BJ (cell line): ENCODE data around the gene LRP1B. TPM values are rescaled to one million over a fixed set of nuclear protein-coding genes. Genes with fewer than 3 reads are reported as not detected.

Experiments used
- CTCF ChIA-PET: fragments of 350-600 bp; formaldehyde crosslinking; extraction: SDS; loops from one replicate; lab custom pipeline; 2021; ENCODE audit warnings: antibody characterized with exemption, inconsistent platforms; lab: Yijun Ruan, JAX
- POLR2A ChIA-PET: fragments of 300-600 bp; sonication (Branson Sonifier 250); formaldehyde crosslinking; extraction: SDS; loops from one replicate; lab custom pipeline; 2021; ENCODE audit warnings: antibody characterized with exemption; lab: Charles Lee
- DNase-seq: peaks from one replicate; pipeline ENCODE4 v3.0.0-alpha.2; 2011; ENCODE audit warnings: low read depth
- H3K27me3 ChIP-seq: 2 replicates; pipeline ENCODE4 v1.6.0; 2011; ENCODE audit warnings: low read length; ENCODE audit not compliant: control insufficient read depth, insufficient read depth
- H3K36me3 ChIP-seq: 2 replicates; pipeline ENCODE4 v1.5.1; 2011; ENCODE audit warnings: low read length; ENCODE audit not compliant: control insufficient read depth, insufficient read depth
- H3K4me3 ChIP-seq: 2 replicates; pipeline ENCODE4 v1.5.1; 2011; ENCODE audit warnings: low read depth, mild to moderate bottlenecking, control low read depth, low read length
- polyA plus RNA-seq: library from polyadenylated mRNA; depleted of rRNA; stranded (reverse); fragments of >200 nt; gene quantifications from 2 replicates; pipeline ENCODE4 v1.2.3, GENCODE V29; 2011
- TF ChIP-seq, protein P1 (sequence below): IDR thresholded peaks from 2 replicates; pipeline ENCODE4 v1.5.1; 2011; ENCODE audit warnings: low read depth, mild to moderate bottlenecking, control low read depth, inconsistent platforms, low read length, moderate library complexity; ENCODE audit not compliant: insufficient read depth

The LRP1B gene
- polyA plus RNA-seq, 1 experiment, result 0.04 TPM

DNA sequence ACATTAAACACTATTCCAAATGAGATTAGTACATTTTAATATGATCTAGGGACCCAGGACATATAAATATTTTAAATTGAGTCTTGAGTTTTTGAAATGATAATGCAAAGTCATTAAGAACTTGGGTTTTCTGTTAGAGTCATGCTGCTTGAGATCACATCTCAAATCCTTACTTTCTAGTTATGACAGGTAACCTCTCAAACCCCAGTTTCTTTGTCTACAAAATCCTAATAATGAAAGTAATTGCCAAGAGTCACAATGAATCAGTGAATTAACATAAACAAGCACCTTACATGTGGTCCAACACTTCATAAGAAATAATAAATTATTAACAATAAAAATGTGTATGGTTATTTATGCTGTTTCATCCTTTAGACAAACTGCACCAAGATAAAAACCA is 607.6 kb downstream of the LRP1B start:
- no peak for DNase-seq
- Histone ChIP-seq H3K27me3 (no peaks in the 10 kb centered on the region), H3K4me3 (no peak overlapping the region), H3K36me3 (no peaks in the 10 kb centered on the region)
- ChIA-PET POLR2A (no interaction called here), CTCF (no interaction called here)
- TF ChIP-seq, protein P1, sequence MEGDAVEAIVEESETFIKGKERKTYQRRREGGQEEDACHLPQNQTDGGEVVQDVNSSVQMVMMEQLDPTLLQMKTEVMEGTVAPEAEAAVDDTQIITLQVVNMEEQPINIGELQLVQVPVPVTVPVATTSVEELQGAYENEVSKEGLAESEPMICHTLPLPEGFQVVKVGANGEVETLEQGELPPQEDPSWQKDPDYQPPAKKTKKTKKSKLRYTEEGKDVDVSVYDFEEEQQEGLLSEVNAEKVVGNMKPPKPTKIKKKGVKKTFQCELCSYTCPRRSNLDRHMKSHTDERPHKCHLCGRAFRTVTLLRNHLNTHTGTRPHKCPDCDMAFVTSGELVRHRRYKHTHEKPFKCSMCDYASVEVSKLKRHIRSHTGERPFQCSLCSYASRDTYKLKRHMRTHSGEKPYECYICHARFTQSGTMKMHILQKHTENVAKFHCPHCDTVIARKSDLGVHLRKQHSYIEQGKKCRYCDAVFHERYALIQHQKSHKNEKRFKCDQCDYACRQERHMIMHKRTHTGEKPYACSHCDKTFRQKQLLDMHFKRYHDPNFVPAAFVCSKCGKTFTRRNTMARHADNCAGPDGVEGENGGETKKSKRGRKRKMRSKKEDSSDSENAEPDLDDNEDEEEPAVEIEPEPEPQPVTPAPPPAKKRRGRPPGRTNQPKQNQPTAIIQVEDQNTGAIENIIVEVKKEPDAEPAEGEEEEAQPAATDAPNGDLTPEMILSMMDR, result no peak

GRCh38 chr2:141522702-141523101 is 608.1 kb downstream of the LRP1B start:
- DNase-seq, result no peak
- Histone ChIP-seq H3K36me3 (no peaks in the 10 kb centered on the region), H3K4me3 (no peak overlapping the region), H3K27me3 (no peaks in the 10 kb centered on the region)
- ChIA-PET CTCF (interaction anchor here (1.0 kb wide), 1 partner anchor 12 kb away, joined by 3 read pairs; no protein-coding TSS in a partner anchor), POLR2A (no interaction called here)
- TF ChIP-seq, protein P1, result no peak

- no peak for DNase-seq
- POLR2A ChIA-PET, result no interaction called here
- TF ChIP-seq, protein P1, result no peak
- Histone ChIP-seq H3K36me3 (no peaks in the 10 kb centered on the region), H3K27me3 (no peaks in the 10 kb centered on the region), H3K4me3 (no peak overlapping the region)
- CTCF ChIA-PET, result interaction anchor here (1.0 kb wide), 1 partner anchor 11 kb away, joined by 3 read pairs; no protein-coding TSS in a partner anchor
Measured at GRCh38 chr2:141522048-141522447, 608.8 kb downstream of the LRP1B start.

DNA sequence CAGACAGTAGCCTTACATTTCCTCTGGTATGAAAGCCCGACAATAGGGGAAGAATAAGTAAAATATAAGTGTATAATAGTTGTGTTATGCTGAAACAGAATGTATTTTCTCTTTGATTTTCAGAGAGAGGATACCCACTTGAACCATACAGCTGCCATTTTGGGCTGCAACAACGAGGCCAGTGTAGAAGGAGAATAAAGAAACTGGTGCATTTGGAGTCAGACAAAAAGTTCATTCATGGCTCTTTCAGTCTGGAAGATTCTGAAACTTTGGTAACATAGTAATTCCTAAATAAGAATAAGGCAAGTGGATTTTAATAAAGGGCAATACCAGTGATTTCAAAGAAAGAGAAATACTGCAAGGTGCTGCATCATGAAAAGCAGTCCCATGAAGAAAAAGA is 610.9 kb downstream of the LRP1B start:
- CTCF ChIA-PET, result no interaction called here
- Histone ChIP-seq H3K27me3 (no peaks in the 10 kb centered on the region), H3K4me3 (no peak overlapping the region), H3K36me3 (no peaks in the 10 kb centered on the region)
- no peak for DNase-seq
- TF ChIP-seq, protein P1, result no peak
- POLR2A ChIA-PET, result no interaction called here

DNA sequence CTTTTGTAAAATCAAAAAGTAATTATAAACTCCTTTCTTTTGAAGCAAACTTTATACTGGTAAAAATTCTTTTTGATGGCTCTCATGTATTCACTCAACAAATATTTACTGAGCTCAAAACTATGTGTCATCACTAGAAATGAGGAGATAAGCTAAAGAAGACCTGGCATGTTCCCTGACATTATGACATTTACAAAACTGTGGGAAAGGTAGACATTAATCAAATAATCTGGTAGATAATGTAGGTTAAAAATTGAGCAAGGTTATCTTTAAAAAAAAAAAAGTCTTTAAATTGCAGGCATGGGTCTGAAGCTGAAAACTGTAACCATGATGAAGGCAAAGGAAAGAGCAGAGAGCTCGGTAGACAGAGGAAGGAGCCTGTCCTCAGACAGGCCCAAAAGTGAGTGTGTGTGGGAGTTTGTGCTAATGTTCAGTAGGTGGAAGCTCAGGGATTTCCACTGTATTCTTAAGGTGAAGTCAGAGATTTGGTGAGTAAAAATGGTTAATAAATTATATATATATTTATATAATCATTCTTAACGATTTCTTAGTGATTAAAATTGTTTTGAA is 612.9 kb downstream of the LRP1B start:
- CTCF ChIA-PET, result interaction anchor here (1.9 kb wide), 1 partner anchor 37 kb away, joined by 4 read pairs; no protein-coding TSS in a partner anchor
- H3K36me3 ChIP-seq, result no peaks in the 10 kb centered on the region
- H3K27me3 ChIP-seq, result no peaks in the 10 kb centered on the region
- TF ChIP-seq, protein P1, result no peak
- DNase-seq, result no peak
- no peak overlapping the region for H3K4me3 ChIP-seq
- POLR2A ChIA-PET, result no interaction called here
